A673 (cell line): ENCODE measurements around the gene CHD5. TPM values are rescaled to one million over a fixed set of nuclear protein-coding genes. Genes with fewer than 3 reads are reported as not detected.

Experiments used
- BruUV-seq: library from RNA; stranded (reverse); fragments of 400-500 nt; replicated peaks from 2 replicates; lab custom pipeline; 2021; lab: Mats Ljungman, UMichigan
- CTCF ChIA-PET: fragments of 300-600 bp; sonication (Branson Sonifier 250); formaldehyde crosslinking; loops from one replicate; lab custom pipeline; 2022; ENCODE audit warnings: antibody characterized with exemption; lab: Charles Lee
- POLR2A ChIA-PET: fragments of 300-600 bp; sonication (Branson Sonifier 250); formaldehyde crosslinking; loops from one replicate; lab custom pipeline; 2022; ENCODE audit warnings: antibody characterized with exemption; ENCODE audit not compliant: low non-redundant PET; lab: Charles Lee
- DNase-seq: peaks from one replicate; pipeline ENCODE4 v3.0.0-alpha.2; 2015; ENCODE audit warnings: low spot score
- H3K27ac ChIP-seq: fragments of 200-600 bp; sonication (generic); 2 replicates; pipeline ENCODE4 v1.5.1; 2016; ENCODE audit warnings: mixed run types, low read depth, mild to moderate bottlenecking, mixed read lengths, antibody characterized with exemption, low read length; ENCODE audit not compliant: poor library complexity, severe bottlenecking
- H3K27me3 ChIP-seq: fragments of 200-600 bp; sonication (generic); replicated peaks from 2 replicates; pipeline ENCODE4 v1.6.1; 2017; ENCODE audit warnings: mixed run types, low read depth, mild to moderate bottlenecking, mixed read lengths, antibody characterized with exemption, low read length; ENCODE audit not compliant: insufficient read depth, poor library complexity
- H3K36me3 ChIP-seq: fragments of 200-600 bp; sonication (generic); 2 replicates; pipeline ENCODE4 v1.6.1; 2016; ENCODE audit warnings: mixed run types, mild to moderate bottlenecking, mixed read lengths, antibody characterized with exemption, low read length; ENCODE audit not compliant: insufficient read depth, poor library complexity, severe bottlenecking
- H3K4me1 ChIP-seq: fragments of 200-600 bp; sonication (generic); 2 replicates; pipeline ENCODE4 v1.6.1; 2017; ENCODE audit warnings: mixed run types, mild to moderate bottlenecking, mixed read lengths, antibody characterized with exemption, low read length; ENCODE audit not compliant: insufficient read depth, poor library complexity, severe bottlenecking
- H3K4me3 ChIP-seq: fragments of 200-600 bp; sonication (generic); 2 replicates; pipeline ENCODE4 v1.5.1; 2016; ENCODE audit warnings: low read depth, mixed run types, mild to moderate bottlenecking, mixed read lengths, low read length; ENCODE audit not compliant: poor library complexity, severe bottlenecking
- H3K9me3 ChIP-seq: fragments of 200-600 bp; sonication (generic); 2 replicates; pipeline ENCODE4 v1.6.1; 2016; ENCODE audit warnings: mixed run types, low read depth, mild to moderate bottlenecking, mixed read lengths, antibody characterized with exemption, low read length; ENCODE audit not compliant: poor library complexity, severe bottlenecking
- EZH2 ChIP-seq: fragments of 200-600 bp; sonication (generic); IDR thresholded peaks from 2 replicates; pipeline ENCODE4 v1.6.1; 2017; ENCODE audit warnings: borderline replicate concordance, low read depth, mild to moderate bottlenecking, mixed read lengths, antibody characterized with exemption, low read length; ENCODE audit not compliant: poor library complexity, severe bottlenecking
- intact Hi-C: fragments of 100-400 bp; cut with micrococcal nuclease; formaldehyde crosslinking; loops from one replicate; pipeline ENCODE4 v1.10.0; 2022; ENCODE audit not compliant: unreplicated experiment
- total RNA-seq: library from RNA; stranded (reverse); gene quantifications from 2 replicates; pipeline ENCODE4 v1.2.3, GENCODE V29; 2021
- TF ChIP-seq, protein P1 (sequence below): fragments of 300-800, 200-600 bp; sonication (generic); conservative IDR thresholded peaks from 2 replicates; pipeline ENCODE4 v1.5.1; 2017; ENCODE audit warnings: low read depth, mild to moderate bottlenecking, antibody characterized with exemption, low read length, moderate library complexity, mixed read lengths

Gene CHD5
- total RNA-seq, 1 experiment from 2014 or later: 0.58 TPM

DNA sequence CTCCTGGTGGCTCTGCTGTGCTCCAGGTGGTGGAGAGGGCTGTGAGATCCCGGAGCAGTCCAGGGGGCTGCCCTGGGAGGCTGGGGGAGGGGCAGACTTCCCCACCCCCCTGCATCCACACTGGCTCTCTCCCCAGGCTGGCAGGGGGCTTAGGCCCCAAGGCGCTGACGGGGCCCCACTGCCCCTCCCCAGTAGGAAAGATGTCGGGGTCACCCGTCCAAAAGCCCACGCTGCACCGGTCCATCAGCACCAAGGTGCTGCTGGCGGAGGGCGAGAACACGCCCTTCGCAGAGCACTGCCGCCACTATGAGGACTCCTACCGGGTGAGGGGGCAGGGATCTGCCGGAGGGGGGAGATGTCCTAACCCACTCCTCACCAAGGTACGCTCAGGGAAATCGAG, 31.6 kb upstream of the CHD5 start:
- Histone ChIP-seq H3K4me1 (peaks cover 14% of the 10 kb centered on the region), H3K9me3 (no peaks in the 10 kb centered on the region), H3K27me3 (no peaks in the 10 kb centered on the region), H3K27ac (no peak overlapping the region), H3K36me3 (no peaks in the 10 kb centered on the region), H3K4me3 (no peak overlapping the region)
- no TSS peak for BruUV-seq
- no peak for DNase-seq
- intact Hi-C loops: no loop called here
- CTCF ChIA-PET: no interaction called here
- TF ChIP-seq, protein P1, sequence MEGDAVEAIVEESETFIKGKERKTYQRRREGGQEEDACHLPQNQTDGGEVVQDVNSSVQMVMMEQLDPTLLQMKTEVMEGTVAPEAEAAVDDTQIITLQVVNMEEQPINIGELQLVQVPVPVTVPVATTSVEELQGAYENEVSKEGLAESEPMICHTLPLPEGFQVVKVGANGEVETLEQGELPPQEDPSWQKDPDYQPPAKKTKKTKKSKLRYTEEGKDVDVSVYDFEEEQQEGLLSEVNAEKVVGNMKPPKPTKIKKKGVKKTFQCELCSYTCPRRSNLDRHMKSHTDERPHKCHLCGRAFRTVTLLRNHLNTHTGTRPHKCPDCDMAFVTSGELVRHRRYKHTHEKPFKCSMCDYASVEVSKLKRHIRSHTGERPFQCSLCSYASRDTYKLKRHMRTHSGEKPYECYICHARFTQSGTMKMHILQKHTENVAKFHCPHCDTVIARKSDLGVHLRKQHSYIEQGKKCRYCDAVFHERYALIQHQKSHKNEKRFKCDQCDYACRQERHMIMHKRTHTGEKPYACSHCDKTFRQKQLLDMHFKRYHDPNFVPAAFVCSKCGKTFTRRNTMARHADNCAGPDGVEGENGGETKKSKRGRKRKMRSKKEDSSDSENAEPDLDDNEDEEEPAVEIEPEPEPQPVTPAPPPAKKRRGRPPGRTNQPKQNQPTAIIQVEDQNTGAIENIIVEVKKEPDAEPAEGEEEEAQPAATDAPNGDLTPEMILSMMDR: no peak
- no peak for TF ChIP-seq EZH2
- POLR2A ChIA-PET: no interaction called here

DNA sequence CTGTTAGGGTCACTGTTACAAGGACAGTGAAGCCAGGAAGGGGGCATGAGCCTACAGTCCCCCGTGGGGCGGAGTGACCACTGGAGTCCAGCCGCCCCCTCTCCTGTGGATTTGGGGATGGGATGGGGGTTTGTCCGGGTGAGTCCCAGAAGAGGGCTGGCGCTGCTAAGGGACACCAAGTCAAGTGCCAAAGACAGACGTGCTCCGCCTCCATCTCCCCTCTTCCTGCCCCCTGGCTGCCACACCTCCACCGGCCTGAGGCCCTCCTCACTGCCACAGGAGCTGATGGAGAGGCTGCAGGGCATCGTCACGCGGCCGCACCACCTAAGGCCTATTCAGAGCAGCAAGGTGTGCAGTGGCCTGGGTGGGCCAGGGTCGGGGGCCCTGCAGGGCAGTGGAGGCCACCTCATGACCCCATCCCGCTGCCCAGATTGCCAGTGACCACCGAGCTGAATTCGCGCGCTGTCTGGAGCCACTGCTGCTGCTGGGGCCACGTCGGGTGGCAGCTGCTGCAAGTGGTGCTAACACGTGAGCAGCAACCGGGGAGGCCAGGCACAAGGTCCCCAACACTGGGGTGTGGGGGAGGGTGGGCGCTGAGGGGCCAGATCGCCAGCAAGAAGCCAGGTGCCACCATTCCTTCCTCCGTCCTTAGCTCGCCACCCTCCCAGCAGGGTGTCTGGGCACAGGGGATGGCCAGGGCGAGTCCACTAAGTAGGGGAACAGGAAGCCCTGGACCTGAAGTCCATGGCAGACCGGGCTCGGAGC, 30.7 kb upstream of the CHD5 start:
- no peak for DNase-seq
- Histone ChIP-seq H3K27me3 (no peaks in the 10 kb centered on the region), H3K9me3 (no peaks in the 10 kb centered on the region), H3K4me3 (no peak overlapping the region), H3K4me1 (peaks cover 19% of the 10 kb centered on the region), H3K36me3 (no peaks in the 10 kb centered on the region), H3K27ac (no peak overlapping the region)
- intact Hi-C loops: no loop called here
- no TSS peak for BruUV-seq
- CTCF ChIA-PET: interaction anchor here (0.6 kb wide), 1 partner anchor 227 kb away, joined by 8 read pairs; no protein-coding TSS in a partner anchor
- POLR2A ChIA-PET: no interaction called here
- TF ChIP-seq EZH2: no peak
- TF ChIP-seq, protein P1: no peak

GRCh38 chr1:6209661-6210580, 29.8 kb upstream of the CHD5 start:
- Histone ChIP-seq H3K27ac (no peak overlapping the region), H3K4me3 (peak overlapping the region; percentile 45), H3K9me3 (no peaks in the 10 kb centered on the region), H3K27me3 (no peaks in the 10 kb centered on the region), H3K4me1 (peaks cover 21% of the 10 kb centered on the region), H3K36me3 (no peaks in the 10 kb centered on the region)
- ChIA-PET POLR2A (no interaction called here), CTCF (interaction anchor here (0.6 kb wide), 1 partner anchor 227 kb away, joined by 8 read pairs; no protein-coding TSS in a partner anchor)
- intact Hi-C loops: no loop called here
- peak; percentile 48 for DNase-seq
- TF ChIP-seq, protein P1: 0 out of 2 replicates have a peak, but pooled peaks have one; percentile 12
- no peak for TF ChIP-seq EZH2
- BruUV-seq: no TSS peak
